Glomerular endothelial cell (primary cell): ENCODE data around the gene DNAH17. TPM values are rescaled to one million over a fixed set of nuclear protein-coding genes. Genes with fewer than 3 reads are reported as not detected.

Source experiments
- DNase-seq: peaks from one replicate; pipeline ENCODE4 v3.0.0-alpha.2; 2011; ENCODE audit warnings: low read depth, low spot score; ENCODE audit errors: extremely low read depth
- total RNA-seq: library from RNA; depleted of rRNA; stranded (reverse); fragments of >200 nt; gene quantifications from 2 replicates; pipeline ENCODE4 v1.2.3, GENCODE V29; 2015

Gene DNAH17
- total RNA-seq, 1 donor from 2014 or later, result not detected

GRCh38 chr17:78401246-78401645, 175.9 kb downstream of the DNAH17 start:
- no peak for DNase-seq

- no peak for DNase-seq
Measured at GRCh38 chr17:78400581-78401240, 176.5 kb downstream of the DNAH17 start.

- DNase-seq, result no peak
Measured at GRCh38 chr17:78399693-78400144, 177.5 kb downstream of the DNAH17 start.

GRCh38 chr17:78399028-78399692, 178.0 kb downstream of the DNAH17 start:
- no peak for DNase-seq

GRCh38 chr17:78398390-78398789, 178.8 kb downstream of the DNAH17 start:
- no peak for DNase-seq

- DNase-seq, result no peak
Measured at GRCh38 chr17:78397681-78398101, 179.5 kb downstream of the DNAH17 start.

GRCh38 chr17:78396441-78397337, 180.5 kb downstream of the DNAH17 start:
- DNase-seq, result no peak

GRCh38 chr17:78395155-78395554, 182.0 kb downstream of the DNAH17 start:
- DNase-seq, result no peak

- no peak for DNase-seq
Measured at GRCh38 chr17:78394209-78394608, 183.0 kb downstream of the DNAH17 start.

GRCh38 chr17:78393575-78393974, 183.6 kb downstream of the DNAH17 start:
- DNase-seq, result no peak

- DNase-seq, result no peak
Measured at GRCh38 chr17:78392295-78392694, 184.9 kb downstream of the DNAH17 start.

GRCh38 chr17:78391843-78392242, 185.4 kb downstream of the DNAH17 start:
- no peak for DNase-seq

GRCh38 chr17:78391051-78391431, 186.2 kb downstream of the DNAH17 start:
- DNase-seq, result no peak

GRCh38 chr17:78390241-78391050, 186.8 kb downstream of the DNAH17 start:
- no peak for DNase-seq

- DNase-seq, result no peak
Measured at GRCh38 chr17:78387977-78388941, 188.9 kb downstream of the DNAH17 start.

GRCh38 chr17:78384479-78385175, 192.6 kb downstream of the DNAH17 start:
- no peak for DNase-seq

- DNase-seq, result peak; percentile 94
Measured at GRCh38 chr17:78383725-78384471, 193.3 kb downstream of the DNAH17 start.

GRCh38 chr17:78381601-78382232, 195.5 kb downstream of the DNAH17 start:
- no peak for DNase-seq
